Tibial nerve (tissue), 4 donors: ENCODE data around the gene PIM2. TPM values are rescaled to one million over a fixed set of nuclear protein-coding genes. Genes with fewer than 3 reads are reported as not detected.

Experiments used
- DNase-seq, 2 donors: peaks; one replicate each; pipeline ENCODE4 v3.0.0-alpha.2; 2019; ENCODE audit warnings: low spot score in 2 of 2
- H3K27ac ChIP-seq, 4 donors: fragments of 200-600 bp; sonication (generic) in 3 of 4; one replicate each; pipeline ENCODE4 v1.5.1; 2017 to 2019; ENCODE audit warnings: mild to moderate bottlenecking in 1 of 4
- H3K27me3 ChIP-seq, 2 donors: fragments of 200-600 bp; sonication (generic) in 1 of 2; one replicate each; pipeline versions ENCODE4 v1.5.1 to v1.6.0; 2017 to 2019
- H3K36me3 ChIP-seq, 3 donors: fragments of 200-600 bp; sonication (generic); one replicate each; pipeline ENCODE4 v1.5.1; 2018 to 2019
- H3K4me1 ChIP-seq, 4 donors: fragments of 200-600 bp; sonication (generic) in 3 of 4; one replicate each; pipeline ENCODE4 v1.5.1; 2017 to 2019
- H3K4me3 ChIP-seq, 4 donors: fragments of 200-600 bp; sonication (generic) in 3 of 4; one replicate each; pipeline ENCODE4 v1.5.1; 2017 to 2019; ENCODE audit warnings: mild to moderate bottlenecking in 1 of 4, moderate library complexity in 1 of 4
- H3K9me3 ChIP-seq, 4 donors: fragments of 200-600 bp; sonication (generic) in 3 of 4; one replicate each; pipeline ENCODE4 v1.5.1; 2017 to 2019
- CTCF ChIP-seq, 5 experiments: fragments of 200-600 bp in 3 of 5; fragments of 450-650 bp in 2 of 5; sonication (generic) in 3 of 5; IDR thresholded peaks; one replicate each; pipeline ENCODE4 v1.5.1; 2016 to 2019; ENCODE audit warnings: antibody characterized with exemption in 5 of 5, mild to moderate bottlenecking in 3 of 5, moderate library complexity in 2 of 5
- EP300 ChIP-seq, 2 donors: sonication (generic); formaldehyde crosslinking; IDR thresholded peaks; one replicate each; pipeline ENCODE4 v1.6.1; 2017; ENCODE audit warnings: antibody characterized with exemption in 2 of 2, mild to moderate bottlenecking in 1 of 2
- POLR2A ChIP-seq, 2 donors: fragments of 450-650 bp; IDR thresholded peaks; one replicate each; pipeline ENCODE4 v1.6.1; 2017; ENCODE audit warnings: antibody characterized with exemption in 2 of 2, mild to moderate bottlenecking in 2 of 2, moderate library complexity in 2 of 2
- WGBS, 2 donors: methylation state at CpG; one replicate each; pipeline ENCODE4 v1.1.5; 2018; 5-methylcytosine and 5-hydroxymethylcytosine counted together
- total RNA-seq, 4 donors: library from RNA; depleted of rRNA; stranded (reverse); fragments of >200 nt; gene quantifications; one replicate each; pipeline ENCODE4 v1.1.0, GENCODE V29; 2016

The PIM2 gene
- total RNA-seq, 4 donors from 2014 or later, result 4.9 to 8.4 (median 6.8) TPM

- DNase-seq, result no peak
- Histone ChIP-seq H3K36me3 (peaks cover 0 to 31% (median 0%) of the 10 kb centered on the region in 3 donors), H3K4me3 (no peak overlapping the region), H3K27me3 (no peaks in the 10 kb centered on the region), H3K9me3 (no peaks in the 10 kb centered on the region), H3K27ac (no peak overlapping the region), H3K4me1 (peaks cover 0 to 16% (median 0%) of the 10 kb centered on the region in 4 donors)
- WGBS, 2 donors, result 45 to 86% methylated on average over 1 of the region's 1 CpG
- TF ChIP-seq EP300 (IDR thresholded peaks at IDR 0.05), result no peak
- no peak for TF ChIP-seq POLR2A (IDR thresholded peaks at IDR 0.05)
- no peak for TF ChIP-seq CTCF (IDR thresholded peaks at IDR 0.05)
Measured at GRCh38 chrX:48908600-48908999, 10.2 kb downstream of the PIM2 start.

- 87 to 90% methylated on average over 14 to 20 of the region's 20 CpGs for WGBS, 2 donors
- TF ChIP-seq EP300 (IDR thresholded peaks at IDR 0.05) (no peak), CTCF (IDR thresholded peaks at IDR 0.05) (no peak), POLR2A (IDR thresholded peaks at IDR 0.05) (no peak)
- no peaks in the 10 kb centered on the region for H3K27me3 ChIP-seq
- no peak overlapping the region for H3K27ac ChIP-seq
- H3K4me3 ChIP-seq, result no peak overlapping the region
- DNase-seq, result no peak
- peaks cover 0 to 2% (median 0%) of the 10 kb centered on the region in 4 donors for H3K4me1 ChIP-seq
- H3K9me3 ChIP-seq, result no peaks in the 10 kb centered on the region
- peaks cover 0 to 57% (median 0%) of the 10 kb centered on the region in 3 donors for H3K36me3 ChIP-seq
Measured at GRCh38 chrX:48905090-48905790, 13.6 kb downstream of the PIM2 start.

- DNase-seq, result no peak
- H3K36me3 ChIP-seq, result peaks cover 0 to 57% (median 0%) of the 10 kb centered on the region in 3 donors
- 76 to 83% methylated on average over 10 to 14 of the region's 14 CpGs for WGBS, 2 donors
Measured at GRCh38 chrX:48904626-48905025, 14.2 kb downstream of the PIM2 start.

GRCh38 chrX:48904180-48904579 is 14.6 kb downstream of the PIM2 start:
- H3K4me1 ChIP-seq, result peaks cover 0 to 8% (median 0%) of the 10 kb centered on the region in 4 donors
- no peak overlapping the region for H3K4me3 ChIP-seq
- H3K27ac ChIP-seq, result no peak overlapping the region
- no peaks in the 10 kb centered on the region for H3K9me3 ChIP-seq
- H3K36me3 ChIP-seq, result peaks cover 0 to 57% (median 0%) of the 10 kb centered on the region in 3 donors
- no peaks in the 10 kb centered on the region for H3K27me3 ChIP-seq
- WGBS, 2 donors, result 76 to 96% methylated on average over 4 to 8 of the region's 8 CpGs
- no peak for TF ChIP-seq EP300 (IDR thresholded peaks at IDR 0.05)
- no peak for TF ChIP-seq POLR2A (IDR thresholded peaks at IDR 0.05)
- DNase-seq, result no peak

More at GRCh38 chrX:48904626-48905025, 14.2 kb downstream of the PIM2 start:
- Histone ChIP-seq H3K27me3 (no peaks in the 10 kb centered on the region), H3K4me3 (no peak overlapping the region), H3K27ac (no peak overlapping the region), H3K4me1 (peaks cover 0 to 3% (median 0%) of the 10 kb centered on the region in 4 donors), H3K9me3 (no peaks in the 10 kb centered on the region)
- TF ChIP-seq CTCF (IDR thresholded peaks at IDR 0.05) (no peak), POLR2A (IDR thresholded peaks at IDR 0.05) (no peak), EP300 (IDR thresholded peaks at IDR 0.05) (no peak)

- Histone ChIP-seq H3K9me3 (no peaks in the 10 kb centered on the region), H3K4me3 (no peak overlapping the region), H3K36me3 (peaks cover 0 to 57% (median 0%) of the 10 kb centered on the region in 3 donors), H3K27me3 (no peaks in the 10 kb centered on the region), H3K4me1 (peaks cover 0 to 12% (median 0%) of the 10 kb centered on the region in 4 donors), H3K27ac (no peak overlapping the region)
- DNase-seq, result no peak
- TF ChIP-seq CTCF (IDR thresholded peaks at IDR 0.05) (no peak), POLR2A (IDR thresholded peaks at IDR 0.05) (no peak), EP300 (IDR thresholded peaks at IDR 0.05) (no peak)
- 80 to 82% methylated on average over 6 of the region's 6 CpGs for WGBS, 2 donors
Measured at GRCh38 chrX:48903290-48903689, 15.5 kb downstream of the PIM2 start.
